ENCODE measurements around the gene ZFYVE28. TPM values are rescaled to one million over a fixed set of nuclear protein-coding genes. Genes with fewer than 3 reads are reported as not detected.

The ZFYVE28 gene
- total RNA-seq, 3 donors from 2014 or later (not counting 1 experiment from before 2014, with no cell fraction given), result 85.4 to 107 (median 104) TPM

DNA sequence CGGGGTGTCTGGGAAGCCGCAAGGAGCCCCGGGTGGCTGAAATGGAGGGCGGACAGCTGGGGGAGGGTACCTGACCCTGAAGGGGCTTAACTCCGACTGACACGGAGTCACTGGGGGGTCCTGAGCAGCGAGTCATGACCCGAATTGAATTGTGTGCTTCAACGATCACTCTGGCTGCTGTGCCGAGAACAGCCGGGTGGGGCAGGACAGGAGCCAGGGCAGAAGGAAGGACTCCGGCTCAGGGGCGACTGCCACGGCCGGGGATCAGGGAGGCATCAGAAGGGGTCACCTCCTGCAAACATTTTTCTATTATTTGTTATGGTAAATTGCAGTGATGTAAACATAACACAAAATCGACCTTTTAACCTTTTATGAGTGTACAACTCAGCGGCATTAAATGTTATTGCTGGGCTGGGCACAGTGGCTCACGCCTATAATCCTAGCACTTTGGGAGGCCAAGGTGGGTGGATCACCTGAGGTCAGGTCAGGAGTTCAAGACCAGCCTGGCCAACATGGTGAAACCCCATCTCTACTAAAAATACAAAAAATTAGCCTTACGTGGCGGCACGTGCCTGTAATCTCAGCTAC lies 21.6 kb downstream of the ZFYVE28 start:
- DNase-seq (no peak), ATAC-seq (no peak)
- Mint-ChIP-seq H3K27ac (no peak overlapping the region), H3K36me3 (no peaks in the 10 kb centered on the region), H3K4me3 (no peak overlapping the region), H3K4me1 (peaks cover 50 to 73% of the 10 kb centered on the region in 2 donors), H3K9me3 (no peaks in the 10 kb centered on the region), H3K27me3 (ENCODE audit: low read depth in 2 of 2) (no peaks in the 10 kb centered on the region)
- no peaks in the 10 kb centered on the region for H3K9me3 ChIP-seq (ENCODE audit: control insufficient read depth, insufficient read depth, low read length)
- no peaks in the 10 kb centered on the region for H3K27me3 ChIP-seq (ENCODE audit: control insufficient read depth, insufficient read depth, low read length)
- no peak overlapping the region for H3K27ac ChIP-seq (ENCODE audit: low read length)
- H3K36me3 ChIP-seq (ENCODE audit: control insufficient read depth, insufficient read depth, low read length), result no peaks in the 10 kb centered on the region
- H3K4me1 ChIP-seq (ENCODE audit: control insufficient read depth, insufficient read depth, low read length), result peaks cover 33% of the 10 kb centered on the region
- no peak overlapping the region for H3K4me3 ChIP-seq (ENCODE audit: low read length)
- WGBS (ENCODE audit: insufficient coverage), result 85% methylated on average over 21 of the region's 21 CpGs
- TF ChIP-seq, protein P1, sequence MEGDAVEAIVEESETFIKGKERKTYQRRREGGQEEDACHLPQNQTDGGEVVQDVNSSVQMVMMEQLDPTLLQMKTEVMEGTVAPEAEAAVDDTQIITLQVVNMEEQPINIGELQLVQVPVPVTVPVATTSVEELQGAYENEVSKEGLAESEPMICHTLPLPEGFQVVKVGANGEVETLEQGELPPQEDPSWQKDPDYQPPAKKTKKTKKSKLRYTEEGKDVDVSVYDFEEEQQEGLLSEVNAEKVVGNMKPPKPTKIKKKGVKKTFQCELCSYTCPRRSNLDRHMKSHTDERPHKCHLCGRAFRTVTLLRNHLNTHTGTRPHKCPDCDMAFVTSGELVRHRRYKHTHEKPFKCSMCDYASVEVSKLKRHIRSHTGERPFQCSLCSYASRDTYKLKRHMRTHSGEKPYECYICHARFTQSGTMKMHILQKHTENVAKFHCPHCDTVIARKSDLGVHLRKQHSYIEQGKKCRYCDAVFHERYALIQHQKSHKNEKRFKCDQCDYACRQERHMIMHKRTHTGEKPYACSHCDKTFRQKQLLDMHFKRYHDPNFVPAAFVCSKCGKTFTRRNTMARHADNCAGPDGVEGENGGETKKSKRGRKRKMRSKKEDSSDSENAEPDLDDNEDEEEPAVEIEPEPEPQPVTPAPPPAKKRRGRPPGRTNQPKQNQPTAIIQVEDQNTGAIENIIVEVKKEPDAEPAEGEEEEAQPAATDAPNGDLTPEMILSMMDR (IDR thresholded peaks at IDR 0.05), result no peak
- intact Hi-C loops (cut with micrococcal nuclease), result no loop called here

DNA sequence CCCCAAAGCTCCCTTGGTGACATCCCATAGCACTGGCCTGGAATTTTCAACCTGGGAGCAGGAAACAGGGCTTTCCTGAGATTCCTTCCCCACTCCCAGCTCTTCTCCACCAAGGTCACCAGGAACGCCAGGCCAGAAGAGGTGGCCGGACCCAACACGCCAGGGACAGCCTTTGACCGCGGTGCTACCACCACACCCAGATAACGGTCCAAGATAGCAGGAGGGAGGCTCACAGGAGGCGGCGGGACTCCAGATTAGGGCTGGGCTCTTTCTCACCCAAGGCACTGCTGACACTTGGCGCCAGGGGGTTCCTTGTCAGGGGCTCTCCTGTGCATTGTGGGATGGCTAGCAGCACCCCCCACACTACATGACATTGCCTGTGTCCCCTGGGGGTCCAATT lies 22.9 kb downstream of the ZFYVE28 start:
- no peak overlapping the region for H3K27ac ChIP-seq (ENCODE audit: low read length)
- H3K36me3 ChIP-seq (ENCODE audit: control insufficient read depth, insufficient read depth, low read length), result no peaks in the 10 kb centered on the region
- no peaks in the 10 kb centered on the region for H3K9me3 ChIP-seq (ENCODE audit: control insufficient read depth, insufficient read depth, low read length)
- intact Hi-C loops (cut with micrococcal nuclease), result no loop called here
- no peaks in the 10 kb centered on the region for H3K9me3 Mint-ChIP-seq
- peaks cover 0 to 3% of the 10 kb centered on the region in 2 donors for H3K27me3 Mint-ChIP-seq (ENCODE audit: low read depth in 2 of 2)
- TF ChIP-seq, protein P1 (IDR thresholded peaks at IDR 0.05), result no peak
- H3K36me3 Mint-ChIP-seq, result no peaks in the 10 kb centered on the region
- H3K4me1 Mint-ChIP-seq, result peaks cover 54 to 74% of the 10 kb centered on the region in 2 donors
- WGBS (ENCODE audit: insufficient coverage), result 85% methylated on average over 9 of the region's 9 CpGs
- H3K4me3 Mint-ChIP-seq, result no peak overlapping the region
- no peak overlapping the region for H3K4me3 ChIP-seq (ENCODE audit: low read length)
- peaks cover 32% of the 10 kb centered on the region for H3K4me1 ChIP-seq (ENCODE audit: control insufficient read depth, insufficient read depth, low read length)
- H3K27ac Mint-ChIP-seq, result no peak overlapping the region
- no peak for ATAC-seq
- no peaks in the 10 kb centered on the region for H3K27me3 ChIP-seq (ENCODE audit: control insufficient read depth, insufficient read depth, low read length)
- no peak for DNase-seq

- peak overlapping the region; percentile 40 for H3K4me3 Mint-ChIP-seq
- Histone ChIP-seq H3K36me3 (ENCODE audit: control insufficient read depth, insufficient read depth, low read length) (no peaks in the 10 kb centered on the region), H3K4me3 (ENCODE audit: low read length) (no peak overlapping the region), H3K27me3 (ENCODE audit: control insufficient read depth, insufficient read depth, low read length) (no peaks in the 10 kb centered on the region), H3K4me1 (ENCODE audit: control insufficient read depth, insufficient read depth, low read length) (peaks cover 35% of the 10 kb centered on the region), H3K27ac (ENCODE audit: low read length) (no peak overlapping the region), H3K9me3 (ENCODE audit: control insufficient read depth, insufficient read depth, low read length) (no peaks in the 10 kb centered on the region)
- TF ChIP-seq, protein P1 (IDR thresholded peaks at IDR 0.05), result no peak
- 88% methylated on average over 9 of the region's 9 CpGs for WGBS (ENCODE audit: insufficient coverage)
- peaks cover 0 to 3% of the 10 kb centered on the region in 2 donors for H3K27me3 Mint-ChIP-seq (ENCODE audit: low read depth in 2 of 2)
- peaks cover 54 to 74% of the 10 kb centered on the region in 2 donors for H3K4me1 Mint-ChIP-seq
- ATAC-seq, result no peak
- no peak for DNase-seq
- H3K36me3 Mint-ChIP-seq, result no peaks in the 10 kb centered on the region
- H3K9me3 Mint-ChIP-seq, result no peaks in the 10 kb centered on the region
- intact Hi-C loops (cut with micrococcal nuclease), result no loop called here
- H3K27ac Mint-ChIP-seq, result no peak overlapping the region
Measured at GRCh38 chr4:2395038-2395437, 23.4 kb downstream of the ZFYVE28 start.

- no peak for ATAC-seq
- Histone ChIP-seq H3K4me3 (ENCODE audit: low read length) (no peak overlapping the region), H3K4me1 (ENCODE audit: control insufficient read depth, insufficient read depth, low read length) (peaks cover 40% of the 10 kb centered on the region), H3K27me3 (ENCODE audit: control insufficient read depth, insufficient read depth, low read length) (no peaks in the 10 kb centered on the region), H3K9me3 (ENCODE audit: control insufficient read depth, insufficient read depth, low read length) (no peaks in the 10 kb centered on the region), H3K36me3 (ENCODE audit: control insufficient read depth, insufficient read depth, low read length) (no peaks in the 10 kb centered on the region), H3K27ac (ENCODE audit: low read length) (no peak overlapping the region)
- peak overlapping the region; percentile 79 for H3K4me3 Mint-ChIP-seq
- peak overlapping the region in 1 of 2 donors; percentile 80 for H3K27ac Mint-ChIP-seq
- no peak for DNase-seq
- intact Hi-C loops (cut with micrococcal nuclease), result no loop called here
- H3K36me3 Mint-ChIP-seq, result no peaks in the 10 kb centered on the region
- H3K27me3 Mint-ChIP-seq (ENCODE audit: low read depth in 2 of 2), result peaks cover 0 to 3% of the 10 kb centered on the region in 2 donors
- TF ChIP-seq, protein P1 (IDR thresholded peaks at IDR 0.05), result no peak
- no peaks in the 10 kb centered on the region for H3K9me3 Mint-ChIP-seq
- WGBS (ENCODE audit: insufficient coverage), result 95% methylated on average over 17 of the region's 17 CpGs
- H3K4me1 Mint-ChIP-seq, result peaks cover 59 to 78% of the 10 kb centered on the region in 2 donors
Measured at GRCh38 chr4:2394528-2394927, 23.9 kb downstream of the ZFYVE28 start.

All from natural killer cell (primary cell).